HG02943 (cell line): Measurements from ENCODE around the gene AFF3.
"Not testable (repeated sequence)": the region's sequence is repeated elsewhere in the genome, so short reads cannot be mapped to it uniquely, and the experiment has no call there.

Experiments used
- ATAC-seq: cut with Tn5 transposase; IDR thresholded peaks from one replicate; pipeline ENCODE4 v1.9.1; 2021; ENCODE audit warnings: mild to moderate bottlenecking, low read depth, moderate library complexity; ENCODE audit not compliant: unreplicated experiment

Gene AFF3

GRCh38 chr2:99661761-99662160 lies 480.6 kb downstream of the AFF3 start:
- not testable (repeated sequence) for ATAC-seq

DNA sequence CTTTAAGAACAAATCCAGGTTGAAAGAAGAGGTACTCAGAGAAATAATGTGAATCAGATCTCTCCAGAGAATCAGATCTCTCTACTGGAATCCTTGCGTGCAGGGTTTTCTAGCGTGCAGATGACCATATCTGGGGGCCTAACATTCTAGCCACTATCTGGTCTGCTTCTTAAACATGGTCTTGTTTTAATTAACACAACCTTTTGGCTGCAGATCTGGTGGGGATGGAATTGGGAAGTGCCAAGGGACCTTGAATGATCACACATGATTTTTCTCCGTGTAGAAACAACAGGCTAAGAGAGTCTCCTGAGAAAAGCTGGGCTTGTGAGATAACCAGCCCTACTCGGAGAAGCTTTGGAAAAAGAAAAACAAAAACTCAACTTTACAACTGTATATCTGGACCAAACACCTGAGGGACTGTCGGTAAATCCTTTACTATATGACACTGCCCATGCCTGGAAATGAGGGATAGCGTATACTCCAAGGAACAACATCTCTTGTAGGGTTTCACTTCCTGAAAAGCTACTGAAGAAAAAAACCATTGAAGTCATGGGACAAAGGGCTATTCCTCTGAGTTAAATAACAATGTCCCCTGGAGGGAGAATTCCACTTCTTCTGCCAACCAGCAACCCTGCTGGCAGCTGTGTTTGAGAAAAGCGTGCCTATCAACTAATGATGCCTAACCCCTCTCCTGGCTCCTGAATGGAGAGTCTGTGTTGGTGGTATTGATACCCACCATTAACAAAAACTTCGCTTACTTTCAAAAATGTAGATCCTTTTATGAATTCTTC lies 481.6 kb downstream of the AFF3 start:
- ATAC-seq, result no peak

GRCh38 chr2:99659874-99660273 lies 482.5 kb downstream of the AFF3 start:
- ATAC-seq, result no peak

GRCh38 chr2:99657691-99658258 lies 484.6 kb downstream of the AFF3 start:
- ATAC-seq, result no peak

- ATAC-seq, result no peak
Measured at GRCh38 chr2:99656994-99657393, 485.4 kb downstream of the AFF3 start.

DNA sequence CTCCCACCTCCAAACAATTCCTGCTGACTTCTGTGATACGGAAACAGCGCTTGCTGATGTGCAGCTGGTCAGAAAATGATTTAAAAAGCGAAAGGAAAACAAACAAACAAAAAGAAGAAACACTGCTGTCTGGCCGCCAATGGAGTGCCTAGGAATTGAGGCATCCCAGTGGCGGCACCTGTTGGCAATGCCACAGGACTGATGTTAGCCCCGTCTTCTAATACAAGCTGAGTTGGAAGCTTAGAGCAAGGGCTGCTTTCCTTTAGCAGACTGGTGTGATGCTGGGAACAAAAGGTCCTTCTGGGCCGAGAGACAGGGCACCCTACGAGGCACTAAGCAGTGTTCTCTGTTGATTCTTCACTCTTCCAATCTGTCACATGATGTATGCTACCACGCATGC lies 489.0 kb downstream of the AFF3 start:
- ATAC-seq, result no peak

DNA sequence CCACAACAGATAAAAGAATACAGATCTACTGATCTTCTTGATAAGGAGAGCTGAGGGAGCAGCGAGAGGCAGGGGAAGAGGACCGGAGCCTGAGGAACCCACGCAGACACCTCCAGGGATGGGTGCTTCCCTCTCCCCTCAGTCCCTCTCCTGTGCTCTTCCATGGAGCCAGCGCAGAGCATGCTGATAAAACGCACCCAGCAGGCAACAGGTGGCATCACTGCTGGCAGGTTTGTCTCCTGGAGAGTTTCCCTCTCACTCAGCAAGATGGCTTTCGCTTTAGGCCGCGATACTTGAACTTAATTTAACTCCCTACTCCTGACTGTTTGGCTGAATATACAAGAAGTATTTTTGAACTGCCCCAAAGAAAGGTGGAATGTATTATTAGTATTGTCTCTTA lies 489.5 kb downstream of the AFF3 start:
- no peak for ATAC-seq

DNA sequence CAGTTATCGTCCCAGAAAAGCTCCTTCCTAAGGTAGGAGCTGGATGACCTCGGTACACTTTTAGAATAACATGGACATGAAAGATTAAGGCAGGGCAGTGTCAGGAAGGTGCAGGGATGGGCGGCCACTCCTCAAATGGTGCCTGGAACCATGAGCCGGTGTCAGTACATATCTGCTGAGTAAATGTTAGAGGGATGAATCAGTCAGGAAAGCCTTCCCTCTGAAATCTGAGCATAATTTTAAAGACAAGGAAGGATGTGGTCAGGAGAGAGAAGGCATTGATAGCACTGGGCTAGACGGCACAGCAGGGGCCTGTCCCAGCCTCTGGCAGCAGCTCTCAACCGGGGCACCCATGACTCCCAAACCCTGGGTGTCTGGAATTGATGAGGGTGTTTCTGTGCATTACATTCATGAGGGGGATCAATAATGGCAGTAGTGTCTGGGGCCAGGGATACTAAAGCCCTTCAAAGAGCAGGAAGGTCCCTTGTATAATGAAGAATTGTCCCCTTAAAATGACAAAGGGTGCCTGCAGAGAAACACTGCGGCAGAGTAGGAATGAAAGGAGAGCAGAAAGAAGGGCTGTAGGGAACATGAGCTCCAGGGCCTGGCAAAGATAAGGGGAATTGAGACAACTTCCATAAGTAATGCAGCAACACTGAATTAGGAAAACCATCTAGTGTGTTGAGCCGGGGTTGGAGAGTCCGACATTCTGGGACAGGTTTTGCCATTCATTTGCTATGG lies 490.3 kb downstream of the AFF3 start:
- no peak for ATAC-seq

- ATAC-seq, result no peak
Measured at GRCh38 chr2:99648906-99649789, 493.2 kb downstream of the AFF3 start.

- no peak for ATAC-seq
Measured at GRCh38 chr2:99648178-99648844, 494.1 kb downstream of the AFF3 start.

GRCh38 chr2:99645960-99646359 lies 496.4 kb downstream of the AFF3 start:
- no peak for ATAC-seq

- ATAC-seq, result no peak
Measured at GRCh38 chr2:99644419-99644787, 498.0 kb downstream of the AFF3 start.

DNA sequence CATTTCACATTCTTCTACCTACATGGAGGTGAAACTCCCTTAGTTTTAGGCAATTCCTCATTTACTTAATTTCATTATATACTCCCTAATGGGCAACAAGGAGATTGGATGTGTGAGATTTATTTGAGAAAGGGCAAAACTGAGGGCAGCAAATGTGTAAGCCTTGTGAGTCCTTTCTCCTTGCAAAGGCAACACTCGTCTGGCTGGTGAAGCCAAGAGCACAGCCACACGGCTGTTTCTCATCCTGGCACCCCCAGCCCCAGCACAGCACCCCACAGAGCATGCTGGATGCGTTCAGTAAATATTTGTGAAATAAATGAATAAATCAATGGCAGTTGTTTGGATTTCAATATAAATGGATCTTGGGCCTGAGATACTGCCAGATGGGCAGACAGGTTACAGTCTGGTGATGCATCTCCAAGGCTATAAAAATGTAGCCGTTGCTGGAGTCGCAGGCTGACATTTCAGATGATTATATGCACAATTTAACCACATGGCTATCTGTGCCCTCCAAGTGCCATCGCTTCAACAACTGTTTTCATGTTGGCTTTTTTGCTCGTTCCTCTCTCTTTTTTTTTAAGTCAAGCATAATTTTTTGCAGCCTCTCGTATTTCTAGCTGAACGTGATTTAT lies 498.5 kb downstream of the AFF3 start:
- no peak for ATAC-seq

DNA sequence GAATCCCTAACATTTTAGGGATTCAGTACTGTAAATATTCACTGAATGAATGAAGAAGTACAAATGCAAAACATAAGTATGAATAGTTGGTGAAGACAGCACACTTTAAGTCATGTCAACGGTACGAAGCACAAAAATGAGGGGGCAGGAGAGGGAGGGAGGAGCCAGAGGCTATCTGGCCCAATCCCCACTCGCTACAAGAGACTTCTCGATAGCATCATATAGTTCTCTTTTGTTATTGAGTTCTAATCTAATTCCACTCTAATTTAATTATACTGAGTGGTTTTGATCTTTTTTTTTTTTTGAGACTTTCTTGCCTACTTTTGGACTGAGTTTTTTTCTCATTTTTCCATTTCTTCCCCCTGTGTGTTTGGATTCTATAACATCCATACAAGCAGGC lies 500.4 kb downstream of the AFF3 start:
- ATAC-seq, result no peak

DNA sequence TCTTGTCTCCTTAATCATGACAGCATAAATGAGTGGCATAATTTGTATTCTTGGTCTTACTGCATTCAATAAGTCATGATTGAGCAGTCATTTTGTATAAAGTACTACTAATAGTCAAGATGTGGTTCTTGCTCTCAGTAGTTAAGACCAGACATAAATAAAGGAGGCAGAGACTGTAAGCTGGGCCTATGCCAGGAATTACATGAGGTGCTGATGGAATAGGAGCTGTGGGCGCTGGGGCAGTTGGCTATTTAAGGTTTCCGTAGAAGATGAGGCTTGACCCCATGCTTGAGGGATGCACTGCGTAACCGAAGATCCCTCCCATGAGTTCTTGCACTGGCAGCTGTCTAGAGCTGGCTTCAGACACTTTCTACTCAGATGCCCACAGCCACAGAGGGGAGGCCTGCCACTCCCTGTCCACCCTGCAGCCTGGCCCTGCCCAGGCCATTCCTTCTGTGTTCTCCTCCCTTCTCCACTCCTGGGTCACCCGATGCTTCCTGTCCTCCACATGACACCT lies 501.7 kb downstream of the AFF3 start:
- no peak for ATAC-seq

- no peak for ATAC-seq
Measured at GRCh38 chr2:99638791-99639190, 503.6 kb downstream of the AFF3 start.

- ATAC-seq, result no peak
Measured at GRCh38 chr2:99637159-99637697, 505.2 kb downstream of the AFF3 start.

DNA sequence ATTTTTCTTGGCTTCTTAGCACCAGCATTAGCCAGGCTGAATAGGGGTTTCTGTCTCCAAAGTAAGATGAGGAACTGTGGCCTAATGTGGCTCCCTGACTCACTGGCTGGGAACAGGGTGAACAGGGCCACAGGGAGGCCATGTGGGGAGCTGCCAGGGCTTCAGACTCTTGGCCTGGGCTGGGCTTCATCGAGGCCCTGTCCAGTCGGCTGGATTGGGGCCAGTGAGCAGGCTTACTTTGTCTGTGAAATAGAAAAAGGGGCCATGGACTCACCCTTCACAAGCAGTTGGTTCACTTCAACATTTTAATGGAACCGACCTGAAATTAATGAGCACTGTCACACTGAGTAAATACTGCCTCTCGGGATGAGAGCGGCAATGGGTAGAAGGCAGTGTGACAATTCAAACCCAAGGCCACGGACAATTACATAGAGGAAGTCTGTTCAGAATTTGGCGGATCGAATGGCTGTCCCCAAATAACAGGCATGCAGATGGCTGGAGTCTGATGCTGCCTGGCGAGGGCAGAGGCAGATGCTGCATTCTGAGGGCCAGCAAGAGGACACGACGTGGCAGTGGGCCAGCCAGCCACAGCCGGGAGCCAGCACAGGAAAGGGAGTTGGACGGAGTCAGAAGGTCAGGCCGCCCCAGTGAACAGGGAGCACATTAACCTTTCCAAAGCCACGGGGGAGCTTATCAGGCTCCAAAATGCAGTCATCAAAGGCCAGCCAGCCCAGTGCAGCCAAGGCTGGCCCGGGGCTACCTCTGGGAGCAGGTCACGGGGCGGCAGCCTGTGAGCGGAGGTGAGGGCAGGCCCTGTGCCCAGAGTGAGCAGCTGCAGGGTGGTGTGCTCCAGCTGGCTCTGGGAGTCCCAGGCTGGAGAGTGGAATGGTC lies 506.0 kb downstream of the AFF3 start:
- no peak for ATAC-seq
